Measurements from ENCODE around the gene STX8. TPM values are rescaled to one million over a fixed set of nuclear protein-coding genes. Genes with fewer than 3 reads are reported as not detected.

The STX8 gene
- total and polyA plus RNA-seq, 3 experiments from 2014 or later, result 63.3 to 171 (median 64.8) TPM

GRCh38 chr17:9229826-9230201 lies 345.8 kb downstream of the STX8 start:
- ChIA-PET POLR2A (no interaction called here), CTCF (no interaction called here)
- Histone ChIP-seq H3K36me3 (ENCODE audit: insufficient read depth, low read length) (no peaks in the 10 kb centered on the region), H3K4me1 (ENCODE audit: insufficient read depth, low read length) (peaks cover 8% of the 10 kb centered on the region), H3K9me3 (ENCODE audit: low read length) (no peaks in the 10 kb centered on the region), H3K4me3 (ENCODE audit: low read length) (no peak overlapping the region), H3K27ac (ENCODE audit: low read depth, low read length) (no peak overlapping the region), H3K27me3 (ENCODE audit: insufficient read depth, low read length, poor library complexity, severe bottlenecking) (no peaks in the 10 kb centered on the region)
- Mint-ChIP-seq H3K27ac (peak overlapping the region in 1 of 8 donors; percentile 60), H3K4me1 (peaks cover 0 to 3% (median 0%) of the 10 kb centered on the region in 3 donors), H3K4me3 (no peak overlapping the region), H3K27me3 (peaks cover 0 to 4% of the 10 kb centered on the region in 2 donors), H3K9me3 (no peaks in the 10 kb centered on the region), H3K36me3 (no peaks in the 10 kb centered on the region)
- DNase-seq, result no peak

GRCh38 chr17:9229160-9229825 lies 346.3 kb downstream of the STX8 start:
- no peaks in the 10 kb centered on the region for H3K36me3 Mint-ChIP-seq
- no peak overlapping the region for H3K4me3 Mint-ChIP-seq
- no peak overlapping the region for H3K4me3 ChIP-seq (ENCODE audit: low read length)
- no peak overlapping the region for H3K27ac ChIP-seq (ENCODE audit: low read depth, low read length)
- H3K36me3 ChIP-seq (ENCODE audit: insufficient read depth, low read length), result no peaks in the 10 kb centered on the region
- peaks cover 8% of the 10 kb centered on the region for H3K4me1 ChIP-seq (ENCODE audit: insufficient read depth, low read length)
- H3K27me3 ChIP-seq (ENCODE audit: insufficient read depth, low read length, poor library complexity, severe bottlenecking), result no peaks in the 10 kb centered on the region
- H3K4me1 Mint-ChIP-seq, result peaks cover 0 to 3% (median 0%) of the 10 kb centered on the region in 3 donors
- CTCF ChIA-PET, result no interaction called here
- H3K27me3 Mint-ChIP-seq, result peaks cover 0 to 4% of the 10 kb centered on the region in 2 donors
- H3K27ac Mint-ChIP-seq, result peak overlapping the region in 2 of 8 donors; percentile 60 to 65
- POLR2A ChIA-PET, result no interaction called here
- H3K9me3 Mint-ChIP-seq, result no peaks in the 10 kb centered on the region
- H3K9me3 ChIP-seq (ENCODE audit: low read length), result no peaks in the 10 kb centered on the region
- DNase-seq, result no peak

GRCh38 chr17:9228408-9229159 lies 347.0 kb downstream of the STX8 start:
- no peak for DNase-seq
- Mint-ChIP-seq H3K4me3 (no peak overlapping the region), H3K9me3 (no peaks in the 10 kb centered on the region), H3K36me3 (no peaks in the 10 kb centered on the region), H3K27me3 (peaks cover 0 to 3% of the 10 kb centered on the region in 2 donors), H3K4me1 (peaks cover 0 to 3% (median 0%) of the 10 kb centered on the region in 3 donors), H3K27ac (no peak overlapping the region)
- Histone ChIP-seq H3K36me3 (ENCODE audit: insufficient read depth, low read length) (no peaks in the 10 kb centered on the region), H3K4me1 (ENCODE audit: insufficient read depth, low read length) (peaks cover 8% of the 10 kb centered on the region), H3K9me3 (ENCODE audit: low read length) (no peaks in the 10 kb centered on the region), H3K4me3 (ENCODE audit: low read length) (no peak overlapping the region), H3K27ac (ENCODE audit: low read depth, low read length) (no peak overlapping the region), H3K27me3 (ENCODE audit: insufficient read depth, low read length, poor library complexity, severe bottlenecking) (no peaks in the 10 kb centered on the region)
- CTCF ChIA-PET, result no interaction called here
- POLR2A ChIA-PET, result no interaction called here

- no peak overlapping the region for H3K4me3 Mint-ChIP-seq
- no peak overlapping the region for H3K27ac ChIP-seq (ENCODE audit: low read depth, low read length)
- H3K9me3 ChIP-seq (ENCODE audit: low read length), result no peaks in the 10 kb centered on the region
- H3K27me3 Mint-ChIP-seq, result no peaks in the 10 kb centered on the region
- peaks cover 0 to 3% (median 0%) of the 10 kb centered on the region in 3 donors for H3K4me1 Mint-ChIP-seq
- ChIA-PET CTCF (no interaction called here), POLR2A (no interaction called here)
- H3K4me1 ChIP-seq (ENCODE audit: insufficient read depth, low read length), result peaks cover 8% of the 10 kb centered on the region
- no peaks in the 10 kb centered on the region for H3K27me3 ChIP-seq (ENCODE audit: insufficient read depth, low read length, poor library complexity, severe bottlenecking)
- H3K36me3 Mint-ChIP-seq, result no peaks in the 10 kb centered on the region
- no peaks in the 10 kb centered on the region for H3K9me3 Mint-ChIP-seq
- DNase-seq, result no peak
- H3K27ac Mint-ChIP-seq, result no peak overlapping the region
- H3K36me3 ChIP-seq (ENCODE audit: insufficient read depth, low read length), result no peaks in the 10 kb centered on the region
- no peak overlapping the region for H3K4me3 ChIP-seq (ENCODE audit: low read length)
Observed at GRCh38 chr17:9227819-9228407, 347.7 kb downstream of the STX8 start.

GRCh38 chr17:9226794-9227135 lies 348.9 kb downstream of the STX8 start:
- Histone ChIP-seq H3K4me1 (ENCODE audit: insufficient read depth, low read length) (peaks cover 8% of the 10 kb centered on the region), H3K27me3 (ENCODE audit: insufficient read depth, low read length, poor library complexity, severe bottlenecking) (no peaks in the 10 kb centered on the region), H3K27ac (ENCODE audit: low read depth, low read length) (no peak overlapping the region), H3K4me3 (ENCODE audit: low read length) (no peak overlapping the region), H3K36me3 (ENCODE audit: insufficient read depth, low read length) (no peaks in the 10 kb centered on the region), H3K9me3 (ENCODE audit: low read length) (no peaks in the 10 kb centered on the region)
- CTCF ChIA-PET, result interaction anchor here (1.1 kb wide), 1 partner anchor 9 kb away, joined by 3 read pairs; no protein-coding TSS in a partner anchor
- POLR2A ChIA-PET, result no interaction called here
- no peak overlapping the region for H3K4me3 Mint-ChIP-seq
- peaks cover 0 to 1% of the 10 kb centered on the region in 2 donors for H3K27me3 Mint-ChIP-seq
- no peak overlapping the region for H3K27ac Mint-ChIP-seq
- no peaks in the 10 kb centered on the region for H3K9me3 Mint-ChIP-seq
- no peak for DNase-seq
- peaks cover 0 to 3% (median 0%) of the 10 kb centered on the region in 3 donors for H3K4me1 Mint-ChIP-seq
- no peaks in the 10 kb centered on the region for H3K36me3 Mint-ChIP-seq

GRCh38 chr17:9226130-9226793 lies 349.4 kb downstream of the STX8 start:
- no peak overlapping the region for H3K4me3 Mint-ChIP-seq
- no peak overlapping the region for H3K27ac Mint-ChIP-seq
- H3K9me3 Mint-ChIP-seq, result no peaks in the 10 kb centered on the region
- POLR2A ChIA-PET, result interaction anchor here (0.6 kb wide), 1 partner anchor 10 kb away, joined by 3 read pairs; no protein-coding TSS in a partner anchor
- H3K4me3 ChIP-seq (ENCODE audit: low read length), result no peak overlapping the region
- H3K4me1 ChIP-seq (ENCODE audit: insufficient read depth, low read length), result peaks cover 8% of the 10 kb centered on the region
- no peaks in the 10 kb centered on the region for H3K9me3 ChIP-seq (ENCODE audit: low read length)
- DNase-seq, result no peak
- peaks cover 0 to 1% of the 10 kb centered on the region in 2 donors for H3K27me3 Mint-ChIP-seq
- CTCF ChIA-PET, result interaction anchor here (1.1 kb wide), 1 partner anchor 10 kb away, joined by 3 read pairs; no protein-coding TSS in a partner anchor
- H3K36me3 ChIP-seq (ENCODE audit: insufficient read depth, low read length), result no peaks in the 10 kb centered on the region
- no peaks in the 10 kb centered on the region for H3K27me3 ChIP-seq (ENCODE audit: insufficient read depth, low read length, poor library complexity, severe bottlenecking)
- no peak overlapping the region for H3K27ac ChIP-seq (ENCODE audit: low read depth, low read length)
- no peaks in the 10 kb centered on the region for H3K36me3 Mint-ChIP-seq
- peaks cover 0 to 3% (median 0%) of the 10 kb centered on the region in 3 donors for H3K4me1 Mint-ChIP-seq

GRCh38 chr17:9225305-9226101 lies 350.1 kb downstream of the STX8 start:
- Mint-ChIP-seq H3K9me3 (no peaks in the 10 kb centered on the region), H3K27me3 (peaks cover 0 to 1% of the 10 kb centered on the region in 2 donors), H3K4me3 (no peak overlapping the region), H3K4me1 (peaks cover 0 to 3% (median 0%) of the 10 kb centered on the region in 3 donors), H3K36me3 (no peaks in the 10 kb centered on the region), H3K27ac (peak overlapping the region in 1 of 8 donors; percentile 9)
- Histone ChIP-seq H3K4me1 (ENCODE audit: insufficient read depth, low read length) (peaks cover 8% of the 10 kb centered on the region), H3K36me3 (ENCODE audit: insufficient read depth, low read length) (no peaks in the 10 kb centered on the region), H3K9me3 (ENCODE audit: low read length) (no peaks in the 10 kb centered on the region), H3K27me3 (ENCODE audit: insufficient read depth, low read length, poor library complexity, severe bottlenecking) (no peaks in the 10 kb centered on the region), H3K4me3 (ENCODE audit: low read length) (no peak overlapping the region), H3K27ac (ENCODE audit: low read depth, low read length) (no peak overlapping the region)
- ChIA-PET CTCF (no interaction called here), POLR2A (interaction anchor here (0.6 kb wide), 1 partner anchor 11 kb away, joined by 3 read pairs; no protein-coding TSS in a partner anchor)
- no peak for DNase-seq
